Activated naive CD4-positive, alpha-beta T cell treated with anti-CD3 and anti-CD28 coated beads, Interleukin-2, amount 50 U/mL, for 72 hours (primary cell): ENCODE results near the gene MAP2K7. TPM values are rescaled to one million over a fixed set of nuclear protein-coding genes. Genes with fewer than 3 reads are reported as not detected.
A peak's percentile ranks its signal among the peaks of the same experiment; 100 is the strongest.
"Not testable (repeated sequence)": the region's sequence is repeated elsewhere in the genome, so short reads cannot be mapped to it uniquely, and the experiment has no call there.

Source experiments
- ATAC-seq, 2 donors: fragments of 150-1000 bp; cut with Tn5 transposase; 2 replicates each; pipeline ENCODE4 v1.10.0; 2021; ENCODE audit warnings: mild to moderate bottlenecking in 2 of 2, moderate library complexity in 2 of 2
- DNase-seq, 2 donors: peaks; one replicate each; pipeline ENCODE4 v3.0.0; 2021 to 2022; ENCODE audit warnings: low spot score in 2 of 2
- H3K27ac Mint-ChIP-seq, 2 donors: one replicate each; pipeline ENCODE4 v1.8.0; 2022; ENCODE audit warnings: mild to moderate bottlenecking in 2 of 2, mixed read lengths in 2 of 2
- H3K36me3 Mint-ChIP-seq, 2 donors: one replicate each; pipeline ENCODE4 v1.8.0; 2022; ENCODE audit warnings: mixed read lengths in 2 of 2
- H3K9me3 Mint-ChIP-seq, 2 donors: one replicate each; pipeline ENCODE4 v1.8.0; 2022; ENCODE audit warnings: mixed read lengths in 2 of 2
- total RNA-seq, 2 donors: library from RNA; stranded (reverse); gene quantifications; one replicate each; pipeline ENCODE4 v1.2.3, GENCODE V29; 2022

Gene MAP2K7
- total RNA-seq, result 10 to 100 TPM; 38.4 to 55.3 TPM

DNA sequence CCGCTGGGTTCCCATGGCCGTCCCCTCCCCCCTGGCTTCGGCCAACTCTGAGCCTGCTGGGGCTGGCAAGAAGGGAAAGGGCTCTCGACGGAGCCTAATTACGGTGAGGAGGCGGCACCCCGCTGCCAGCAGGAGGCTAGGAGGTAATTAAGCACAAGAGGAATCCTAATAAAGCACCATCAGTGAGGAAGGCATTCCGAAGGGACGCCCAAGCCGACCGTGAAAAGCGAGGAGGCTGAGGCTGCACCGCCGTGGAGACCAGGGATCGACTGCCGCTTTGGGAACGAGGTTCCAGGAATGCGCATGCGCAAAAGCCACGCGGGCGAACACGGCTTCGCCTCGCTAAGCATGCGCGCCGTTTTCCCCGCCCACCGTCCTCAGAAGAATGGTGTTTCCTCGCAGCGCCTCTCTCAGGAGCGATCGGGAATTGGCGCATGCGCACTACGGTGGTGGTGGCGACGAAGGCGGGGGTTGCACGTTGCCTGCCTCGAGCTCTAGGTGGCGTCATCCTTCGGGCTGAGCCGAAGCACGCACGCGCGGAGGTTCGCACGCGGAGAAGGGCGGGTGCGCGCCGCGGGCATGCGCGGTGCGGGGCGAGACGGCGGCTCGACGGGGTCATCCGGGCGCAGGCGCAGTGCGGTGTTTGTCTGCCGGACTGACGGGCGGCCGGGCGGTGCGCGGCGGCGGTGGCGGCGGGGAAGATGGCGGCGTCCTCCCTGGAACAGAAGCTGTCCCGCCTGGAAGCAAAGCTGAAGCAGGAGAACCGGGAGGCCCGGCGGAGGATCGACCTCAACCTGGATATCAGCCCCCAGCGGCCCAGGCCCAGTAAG lies at the start of gene MAP2K7:
Gene MAP2K7, plus strand, starts transcription at position 634 of the 830 bp plus-strand sequence. Its CDS starts 68 bp downstream, at position 702.
- peak; percentile 80 to 86 for ATAC-seq
- DNase-seq, result peak; percentile 100
- Mint-ChIP-seq H3K9me3 (no peaks in the 10 kb centered on the region), H3K36me3 (peaks cover 10% of the 10 kb centered on the region in 2 donors), H3K27ac (peak within 1 kb of the TSS; percentile 96 to 97)

DNA sequence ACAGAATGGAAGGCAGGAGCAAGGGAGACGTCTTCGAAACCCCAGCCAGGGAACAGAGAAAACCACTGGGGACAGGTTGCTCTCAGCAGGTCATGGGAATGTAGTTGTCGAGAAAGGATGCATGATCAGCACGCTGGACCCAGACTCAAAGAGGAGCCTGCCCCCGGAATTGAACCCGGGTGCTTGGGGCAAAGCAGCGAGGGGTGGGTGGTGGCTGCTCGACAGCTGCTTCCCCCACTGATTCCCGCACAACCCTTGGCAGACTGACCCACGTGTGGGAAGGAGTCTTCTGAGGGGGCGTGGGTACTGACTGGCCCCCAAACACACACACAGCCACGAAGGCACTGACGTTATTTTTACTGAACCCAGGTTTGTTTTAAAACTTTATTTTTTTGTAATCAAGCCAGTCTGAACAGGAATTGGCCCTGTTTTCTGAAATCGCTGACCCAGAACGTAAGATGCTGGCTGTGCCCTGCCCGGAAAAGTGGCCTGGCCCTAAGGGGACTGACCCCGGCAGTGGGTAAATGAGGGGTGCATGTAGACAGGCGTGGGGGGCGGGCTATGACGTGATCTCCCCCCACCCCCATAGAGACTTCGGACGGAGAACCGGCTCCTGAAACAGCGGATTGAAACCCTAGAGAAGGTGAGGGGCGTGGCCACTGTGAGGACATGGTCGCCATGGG lies 48.1 kb upstream of the MAP2K7 start:
- H3K27ac Mint-ChIP-seq, result no peak overlapping the region
- no peak for DNase-seq
- no peak for ATAC-seq
- H3K9me3 Mint-ChIP-seq, result no peaks in the 10 kb centered on the region
- no peaks in the 10 kb centered on the region for H3K36me3 Mint-ChIP-seq

DNA sequence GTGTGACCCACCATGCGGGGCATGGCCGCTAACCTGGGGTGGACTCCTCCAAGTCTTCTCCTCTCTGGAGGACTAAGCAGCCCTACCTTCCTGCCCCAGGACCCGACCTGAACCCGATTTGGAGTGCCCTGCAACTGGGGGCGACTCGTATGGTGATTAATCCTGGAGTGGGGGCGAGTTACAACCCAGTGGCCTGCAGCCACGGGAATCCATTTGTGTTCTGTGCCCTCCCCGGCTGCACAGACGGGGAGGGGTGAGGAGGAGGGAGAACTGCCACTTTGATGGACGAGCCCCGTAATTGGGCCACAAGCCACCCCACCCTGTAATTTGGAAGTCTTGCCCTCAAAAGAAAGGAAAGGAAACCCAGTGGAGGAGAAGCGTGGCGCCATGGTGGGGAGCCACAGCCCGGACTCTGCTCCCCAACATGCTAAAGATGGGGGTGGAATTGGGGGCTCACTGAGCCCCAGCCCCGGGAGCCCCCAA lies 47.5 kb upstream of the MAP2K7 start:
- no peaks in the 10 kb centered on the region for H3K9me3 Mint-ChIP-seq
- H3K36me3 Mint-ChIP-seq, result no peaks in the 10 kb centered on the region
- ATAC-seq, result no peak
- no peak overlapping the region for H3K27ac Mint-ChIP-seq
- DNase-seq, result no peak

- Mint-ChIP-seq H3K36me3 (no peaks in the 10 kb centered on the region), H3K9me3 (no peaks in the 10 kb centered on the region), H3K27ac (no peak overlapping the region)
- ATAC-seq, result no peak
- no peak for DNase-seq
Measured at GRCh38 chr19:7856679-7857663, 46.7 kb upstream of the MAP2K7 start.

GRCh38 chr19:7857727-7858108 lies 46.0 kb upstream of the MAP2K7 start:
- no peak overlapping the region for H3K27ac Mint-ChIP-seq
- ATAC-seq (no peak), DNase-seq (no peak)
- H3K9me3 Mint-ChIP-seq, result no peaks in the 10 kb centered on the region
- no peaks in the 10 kb centered on the region for H3K36me3 Mint-ChIP-seq

- ATAC-seq, result peak in 1 of 2 donors; percentile 26
- Mint-ChIP-seq H3K9me3 (no peaks in the 10 kb centered on the region), H3K36me3 (no peaks in the 10 kb centered on the region), H3K27ac (no peak overlapping the region)
- no peak for DNase-seq
Measured at GRCh38 chr19:7858109-7858770, 45.4 kb upstream of the MAP2K7 start.

- not testable (repeated sequence) for H3K36me3 Mint-ChIP-seq, ATAC-seq, H3K9me3 Mint-ChIP-seq, H3K27ac Mint-ChIP-seq, DNase-seq
Measured at GRCh38 chr19:7859087-7859486, 44.6 kb upstream of the MAP2K7 start.

DNA sequence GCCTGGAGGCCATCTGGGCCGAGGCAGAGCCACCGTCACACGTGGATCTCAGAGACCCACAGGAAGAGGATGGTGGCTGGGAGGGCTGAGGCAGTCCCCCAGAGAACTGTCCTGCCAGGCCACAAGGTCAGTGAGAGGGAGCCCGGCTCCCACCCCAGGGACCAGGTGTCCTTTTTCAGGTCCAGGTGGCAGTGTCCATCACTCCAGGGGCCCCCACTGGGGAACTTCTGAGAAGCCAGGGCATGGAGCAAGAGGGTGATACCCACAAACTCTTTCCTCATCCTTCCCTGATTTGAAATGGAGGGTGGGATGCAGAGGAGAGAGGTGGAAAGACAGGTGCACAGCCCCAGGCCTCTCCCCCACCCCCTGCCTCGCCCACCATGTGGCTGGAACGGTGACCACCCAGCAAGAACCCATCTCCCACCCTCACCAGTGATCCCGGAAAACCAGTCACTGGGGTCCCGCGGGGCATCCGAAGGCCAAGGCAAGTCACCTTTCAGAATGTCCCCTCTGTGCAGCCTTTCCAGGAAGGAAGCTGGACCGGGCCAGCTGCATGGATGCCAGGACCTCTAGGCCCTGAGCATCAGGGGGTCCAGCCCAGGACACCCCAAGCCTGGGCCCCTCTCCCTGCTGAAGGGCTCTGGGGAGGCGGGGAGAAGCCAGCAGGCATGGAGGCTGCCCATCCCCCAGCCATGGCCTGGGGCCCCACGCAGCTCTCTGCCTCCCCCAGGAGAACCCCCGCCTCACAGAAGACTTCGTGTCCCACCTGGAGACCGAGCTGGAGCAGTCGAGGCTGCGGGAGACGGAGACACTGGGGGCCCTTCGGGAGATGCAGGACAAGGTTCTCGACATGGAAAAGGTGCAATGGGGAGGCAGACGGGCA lies 43.6 kb upstream of the MAP2K7 start:
- DNase-seq (peak in 1 of 2 donors; percentile 53), ATAC-seq (no peak)
- no peaks in the 10 kb centered on the region for H3K9me3 Mint-ChIP-seq
- H3K36me3 Mint-ChIP-seq, result no peaks in the 10 kb centered on the region
- no peak overlapping the region for H3K27ac Mint-ChIP-seq

DNA sequence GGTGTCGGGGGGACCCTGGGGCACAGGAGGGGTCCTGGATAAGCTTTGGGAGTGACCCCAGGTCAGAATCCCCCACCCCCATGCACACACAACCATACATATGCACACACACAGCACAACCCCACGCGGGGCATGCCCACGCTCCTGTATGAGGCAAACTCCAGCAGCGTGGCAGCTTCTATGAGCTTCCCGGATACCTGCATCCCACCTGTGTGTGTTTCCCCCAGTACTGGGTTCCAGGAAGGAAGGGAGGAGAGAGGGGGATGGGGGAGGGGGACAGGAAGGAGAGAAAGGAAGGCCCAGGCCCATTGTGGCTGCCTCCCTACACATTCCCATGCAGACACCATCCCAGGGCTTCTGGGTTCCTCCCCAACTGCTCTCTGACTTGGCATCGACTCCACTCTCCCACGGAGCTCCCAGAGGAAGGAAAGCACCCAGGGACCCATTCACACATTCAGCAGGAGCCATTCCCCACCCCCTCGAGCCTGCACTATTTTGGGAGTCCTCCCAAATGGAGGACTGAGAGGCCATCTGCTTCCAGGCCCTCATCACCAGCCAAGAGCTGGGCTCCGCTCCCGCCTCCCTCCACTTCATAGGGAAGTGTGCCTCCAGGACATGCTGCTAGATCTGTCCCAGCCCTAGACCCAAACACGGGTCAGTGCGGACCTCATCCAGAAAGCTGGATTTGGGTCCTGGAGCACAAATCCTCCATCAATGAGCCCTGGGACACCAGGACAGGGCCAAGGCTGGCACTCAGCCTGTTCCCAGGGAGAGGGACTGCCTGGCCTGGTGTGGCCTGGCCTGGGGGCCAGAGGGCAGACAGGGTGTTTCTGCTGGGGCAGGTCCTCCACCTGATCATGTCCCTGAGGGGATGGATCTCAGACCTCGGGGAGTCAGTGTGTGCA lies 42.7 kb upstream of the MAP2K7 start:
- Mint-ChIP-seq H3K36me3 (no peaks in the 10 kb centered on the region), H3K9me3 (no peaks in the 10 kb centered on the region), H3K27ac (no peak overlapping the region)
- DNase-seq (peak in 1 of 2 donors; percentile 51), ATAC-seq (no peak)

- ATAC-seq (peak; percentile 7 to 24), DNase-seq (peak in 1 of 2 donors; percentile 54)
- H3K9me3 Mint-ChIP-seq, result no peaks in the 10 kb centered on the region
- H3K27ac Mint-ChIP-seq, result no peak overlapping the region
- no peaks in the 10 kb centered on the region for H3K36me3 Mint-ChIP-seq
Measured at GRCh38 chr19:7861619-7862412, 41.9 kb upstream of the MAP2K7 start.

DNA sequence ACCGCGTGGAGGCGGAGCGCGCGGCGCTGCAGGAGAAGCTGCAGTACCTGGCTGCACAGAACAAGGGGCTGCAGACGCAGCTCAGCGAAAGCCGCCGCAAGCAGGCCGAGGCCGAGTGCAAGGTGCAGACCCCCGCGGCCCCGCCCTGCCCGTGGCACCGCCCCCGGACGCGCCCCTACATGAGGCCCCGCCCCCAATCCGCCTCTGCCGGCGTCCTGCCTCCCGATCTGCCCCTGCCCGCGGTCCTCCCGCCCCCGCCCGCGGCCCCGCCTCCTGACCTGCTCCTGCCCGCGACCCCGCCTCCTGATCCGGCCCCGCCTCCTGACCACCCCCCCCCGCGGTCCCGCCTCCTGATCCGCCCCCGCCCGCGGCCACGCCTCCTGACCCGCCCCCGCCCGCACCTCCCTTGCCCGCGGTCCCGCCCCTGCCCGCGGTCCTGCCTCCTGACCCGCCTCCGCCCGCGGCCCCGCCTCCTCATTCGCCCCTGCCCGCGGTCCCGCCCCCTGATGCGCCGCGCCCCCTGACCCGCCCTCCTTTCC lies 41.2 kb upstream of the MAP2K7 start:
- ATAC-seq, result peak; percentile 51 to 81
- no peak overlapping the region for H3K27ac Mint-ChIP-seq
- H3K36me3 Mint-ChIP-seq, result no peaks in the 10 kb centered on the region
- no peaks in the 10 kb centered on the region for H3K9me3 Mint-ChIP-seq
- DNase-seq, result peak in 1 of 2 donors; percentile 82

- DNase-seq (no peak), ATAC-seq (peak; percentile 7 to 9)
- Mint-ChIP-seq H3K27ac (no peak overlapping the region), H3K9me3 (no peaks in the 10 kb centered on the region), H3K36me3 (no peaks in the 10 kb centered on the region)
Measured at GRCh38 chr19:7863157-7863970, 40.3 kb upstream of the MAP2K7 start.
